Measurements from ENCODE around the gene TRIL. TPM values are rescaled to one million over a fixed set of nuclear protein-coding genes. Genes with fewer than 3 reads are reported as not detected.

Gene TRIL
- total RNA-seq (2014; rRNA removed; shearing (Covaris generic)): not detected in 2 replicates
- not detected in 2 replicates for total RNA-seq (2022)
- not detected for Bru-seq, nascent RNA
- not detected for BruChase-seq, experiment 1, labeled RNA remaining after a 6-hour chase
- BruChase-seq, experiment 2, labeled RNA remaining after a 2-hour chase: not detected
- long read RNA-seq: 0 reads

GRCh38 chr7:28958235-28958979 lies at the start of gene TRIL:
TRIL (minus strand) TSS chr7:28958330; CDS start chr7:28958046, 284 bp downstream.
- intact Hi-C loops (cut with micrococcal nuclease; ENCODE audit: unreplicated experiment): no loop called here
- Histone ChIP-seq H3K9me3 (ENCODE audit: low read length) (no peaks in the 10 kb centered on the region), H3K27ac (ENCODE audit: low read depth, low read length, poor library complexity, severe bottlenecking) (no peak within 1 kb of the TSS), H3K9me2 (ENCODE audit: insufficient read depth, low read length) (no peaks in the 10 kb centered on the region), H3K36me3 (ENCODE audit: insufficient read depth, low read length) (no peaks in the 10 kb centered on the region), H3K4me3 (ENCODE audit: low read depth, low read length, poor library complexity, severe bottlenecking) (no peak within 1 kb of the TSS), H3K79me2 (ENCODE audit: insufficient read depth, low read depth, low read length) (no peaks in the 10 kb centered on the region), H2AFZ (ENCODE audit: low read length) (no peak within 1 kb of the TSS), H4K20me1 (ENCODE audit: insufficient read depth, low read length) (no peaks in the 10 kb centered on the region), H3K4me2 (ENCODE audit: low read length) (no peak within 1 kb of the TSS), H3K4me1 (ENCODE audit: insufficient read depth, low read length, poor library complexity, severe bottlenecking) (no peaks in the 10 kb centered on the region)
- no TSS peak for BruUV-seq (replicated peaks)
- no peak for DNase-seq (ENCODE audit: low spot score)
- ChIA-PET POLR2A (no interaction called here), CTCF (ENCODE audit: unreplicated experiment) (no interaction called here)
- TF ChIP-seq EZH2phosphoT487 (IDR thresholded peaks at IDR 0.05; ENCODE audit: borderline replicate concordance, low read depth, low read length) (no peak), CTCF (conservative IDR thresholded peaks at IDR 0.05; ENCODE audit: low read length) (no peak)

GRCh38 chr7:29007127-29007526 lies 49.0 kb upstream of the TRIL start:
- no peak for TF ChIP-seq CTCF (conservative IDR thresholded peaks at IDR 0.05; ENCODE audit: low read length)
- no peak for TF ChIP-seq EZH2phosphoT487 (IDR thresholded peaks at IDR 0.05; ENCODE audit: borderline replicate concordance, low read depth, low read length)
- no peak overlapping the region for H2AFZ ChIP-seq (ENCODE audit: low read length)
- no peaks in the 10 kb centered on the region for H3K79me2 ChIP-seq (ENCODE audit: insufficient read depth, low read depth, low read length)
- no TSS peak for BruUV-seq (replicated peaks)
- no peak overlapping the region for H3K4me3 ChIP-seq (ENCODE audit: low read depth, low read length, poor library complexity, severe bottlenecking)
- intact Hi-C loops (cut with micrococcal nuclease; ENCODE audit: unreplicated experiment): no loop called here
- H3K4me2 ChIP-seq (ENCODE audit: low read length): no peak overlapping the region
- ChIA-PET CTCF (ENCODE audit: unreplicated experiment) (no interaction called here), POLR2A (no interaction called here)
- no peak overlapping the region for H3K27ac ChIP-seq (ENCODE audit: low read depth, low read length, poor library complexity, severe bottlenecking)
- no peaks in the 10 kb centered on the region for H3K9me2 ChIP-seq (ENCODE audit: insufficient read depth, low read length)
- H3K36me3 ChIP-seq (ENCODE audit: insufficient read depth, low read length): no peaks in the 10 kb centered on the region
- no peaks in the 10 kb centered on the region for H3K4me1 ChIP-seq (ENCODE audit: insufficient read depth, low read length, poor library complexity, severe bottlenecking)
- H3K9me3 ChIP-seq (ENCODE audit: low read length): no peaks in the 10 kb centered on the region
- DNase-seq (ENCODE audit: low spot score): no peak
- H4K20me1 ChIP-seq (ENCODE audit: insufficient read depth, low read length): no peaks in the 10 kb centered on the region

- ChIA-PET POLR2A (interaction anchor here (0.6 kb wide), 2 partner anchors 16 to 29 kb away, joined by 3 read pairs; no protein-coding TSS in a partner anchor), CTCF (ENCODE audit: unreplicated experiment) (no interaction called here)
Measured at GRCh38 chr7:29005829-29006228, 47.7 kb upstream of the TRIL start.

More at GRCh38 chr7:29005829-29006228, 47.7 kb upstream of the TRIL start:
- TF ChIP-seq EZH2phosphoT487 (IDR thresholded peaks at IDR 0.05; ENCODE audit: borderline replicate concordance, low read depth, low read length) (no peak), CTCF (conservative IDR thresholded peaks at IDR 0.05; ENCODE audit: low read length) (no peak)
- H4K20me1 ChIP-seq (ENCODE audit: insufficient read depth, low read length): no peaks in the 10 kb centered on the region
- no peaks in the 10 kb centered on the region for H3K79me2 ChIP-seq (ENCODE audit: insufficient read depth, low read depth, low read length)
- H3K4me1 ChIP-seq (ENCODE audit: insufficient read depth, low read length, poor library complexity, severe bottlenecking): no peaks in the 10 kb centered on the region
- no peak overlapping the region for H3K4me3 ChIP-seq (ENCODE audit: low read depth, low read length, poor library complexity, severe bottlenecking)
- no peak overlapping the region for H3K4me2 ChIP-seq (ENCODE audit: low read length)
- no TSS peak for BruUV-seq (replicated peaks)
- intact Hi-C loops (cut with micrococcal nuclease; ENCODE audit: unreplicated experiment): no loop called here
- no peak overlapping the region for H3K27ac ChIP-seq (ENCODE audit: low read depth, low read length, poor library complexity, severe bottlenecking)
- H3K9me3 ChIP-seq (ENCODE audit: low read length): no peaks in the 10 kb centered on the region
- H3K36me3 ChIP-seq (ENCODE audit: insufficient read depth, low read length): no peaks in the 10 kb centered on the region
- H2AFZ ChIP-seq (ENCODE audit: low read length): no peak overlapping the region
- no peaks in the 10 kb centered on the region for H3K9me2 ChIP-seq (ENCODE audit: insufficient read depth, low read length)
- no peak for DNase-seq (ENCODE audit: low spot score)
